ENCODE measurements around the gene CFB. TPM values are rescaled to one million over a fixed set of nuclear protein-coding genes. Genes with fewer than 3 reads are reported as not detected.

Gene CFB
- total and polyA plus RNA-seq, 2 of the 13 experiments (the other 11 are each of a cell fraction or from before 2014, with no cell fraction given): 171 to 513 TPM

DNA sequence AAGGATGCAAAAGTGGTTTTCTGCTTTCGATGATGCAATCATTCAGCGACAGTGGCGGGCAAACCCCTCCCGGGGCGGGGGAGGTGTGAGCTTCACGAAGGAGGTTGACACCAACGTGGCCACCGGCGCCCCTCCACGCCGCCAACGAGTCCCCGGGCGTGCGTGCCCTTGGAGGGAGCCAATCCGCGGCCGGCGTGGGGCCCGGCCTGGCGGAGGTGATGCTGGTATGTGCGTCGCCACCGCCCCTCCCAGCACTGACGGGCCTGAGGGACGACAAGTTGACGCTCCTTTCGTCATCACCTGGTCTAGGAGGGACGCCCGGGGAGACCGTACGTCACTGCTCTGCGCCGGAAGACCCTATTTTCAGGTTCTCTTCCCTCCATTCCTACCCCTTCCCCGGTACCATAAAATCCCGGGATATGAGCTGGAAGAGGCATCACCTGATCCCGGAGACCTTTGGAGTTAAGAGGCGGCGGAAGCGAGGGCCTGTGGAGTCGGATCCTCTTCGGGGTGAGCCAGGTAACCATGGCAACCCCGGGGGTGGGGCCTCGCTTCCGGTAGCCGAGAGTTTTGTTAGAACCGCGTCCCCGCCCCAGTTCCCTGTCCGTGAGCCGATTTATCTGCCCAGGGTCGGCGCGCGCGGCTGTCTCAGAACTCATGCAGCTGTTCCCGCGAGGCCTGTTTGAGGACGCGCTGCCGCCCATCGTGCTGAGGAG lies 26.3 kb downstream of the CFB start, which contains the start of gene DXO (continued):
- TF ChIP-seq, protein P1, sequence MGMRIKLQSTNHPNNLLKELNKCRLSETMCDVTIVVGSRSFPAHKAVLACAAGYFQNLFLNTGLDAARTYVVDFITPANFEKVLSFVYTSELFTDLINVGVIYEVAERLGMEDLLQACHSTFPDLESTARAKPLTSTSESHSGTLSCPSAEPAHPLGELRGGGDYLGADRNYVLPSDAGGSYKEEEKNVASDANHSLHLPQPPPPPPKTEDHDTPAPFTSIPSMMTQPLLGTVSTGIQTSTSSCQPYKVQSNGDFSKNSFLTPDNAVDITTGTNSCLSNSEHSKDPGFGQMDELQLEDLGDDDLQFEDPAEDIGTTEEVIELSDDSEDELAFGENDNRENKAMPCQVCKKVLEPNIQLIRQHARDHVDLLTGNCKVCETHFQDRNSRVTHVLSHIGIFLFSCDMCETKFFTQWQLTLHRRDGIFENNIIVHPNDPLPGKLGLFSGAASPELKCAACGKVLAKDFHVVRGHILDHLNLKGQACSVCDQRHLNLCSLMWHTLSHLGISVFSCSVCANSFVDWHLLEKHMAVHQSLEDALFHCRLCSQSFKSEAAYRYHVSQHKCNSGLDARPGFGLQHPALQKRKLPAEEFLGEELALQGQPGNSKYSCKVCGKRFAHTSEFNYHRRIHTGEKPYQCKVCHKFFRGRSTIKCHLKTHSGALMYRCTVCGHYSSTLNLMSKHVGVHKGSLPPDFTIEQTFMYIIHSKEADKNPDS (CRISPR knock-in tag; IDR thresholded peaks at IDR 0.05): no peak
- peak; percentile 91; the same call in 1 of the 2 replicates for TF ChIP-seq RFXANK (CRISPR knock-in tag; IDR thresholded peaks at IDR 0.05)
- TF ChIP-seq, protein P2, sequence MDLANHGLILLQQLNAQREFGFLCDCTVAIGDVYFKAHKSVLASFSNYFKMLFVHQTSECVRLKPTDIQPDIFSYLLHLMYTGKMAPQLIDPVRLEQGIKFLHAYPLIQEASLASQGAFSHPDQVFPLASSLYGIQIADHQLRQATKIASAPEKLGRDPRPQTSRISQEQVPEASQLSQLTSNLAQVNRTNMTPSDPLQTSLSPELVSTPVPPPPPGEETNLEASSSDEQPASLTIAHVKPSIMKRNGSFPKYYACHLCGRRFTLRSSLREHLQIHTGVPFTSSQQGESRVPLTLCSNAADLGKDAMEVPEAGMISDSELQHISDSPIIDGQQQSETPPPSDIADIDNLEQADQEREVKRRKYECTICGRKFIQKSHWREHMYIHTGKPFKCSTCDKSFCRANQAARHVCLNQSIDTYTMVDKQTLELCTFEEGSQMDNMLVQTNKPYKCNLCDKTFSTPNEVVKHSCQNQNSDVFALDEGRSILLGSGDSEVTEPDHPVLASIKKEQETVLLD (CRISPR knock-in tag; IDR thresholded peaks at IDR 0.05; ENCODE audit: low read depth): peak; percentile 93
- peak; percentile 95 for TF ChIP-seq HOXA9 (CRISPR knock-in tag; IDR thresholded peaks at IDR 0.05; ENCODE audit: borderline replicate concordance)
- no peak; the same call in 1 of the 2 replicates for TF ChIP-seq ZNF773 (CRISPR knock-in tag; IDR thresholded peaks at IDR 0.05; ENCODE audit: borderline replicate concordance)
- 0 out of 2 replicates have a peak, but pooled peaks have one; percentile 24 for TF ChIP-seq BHLHE40 (IDR thresholded peaks at IDR 0.05; ENCODE audit: low read length)
- TF ChIP-seq POLR2G (IDR thresholded peaks at IDR 0.05; ENCODE audit: low read depth, low read length): peak; percentile 70
- no peak; the same call in 1 of the 2 replicates for TF ChIP-seq ZBTB8A (CRISPR knock-in tag; IDR thresholded peaks at IDR 0.05; ENCODE audit: borderline replicate concordance, low read depth)
- TF ChIP-seq, protein P3, sequence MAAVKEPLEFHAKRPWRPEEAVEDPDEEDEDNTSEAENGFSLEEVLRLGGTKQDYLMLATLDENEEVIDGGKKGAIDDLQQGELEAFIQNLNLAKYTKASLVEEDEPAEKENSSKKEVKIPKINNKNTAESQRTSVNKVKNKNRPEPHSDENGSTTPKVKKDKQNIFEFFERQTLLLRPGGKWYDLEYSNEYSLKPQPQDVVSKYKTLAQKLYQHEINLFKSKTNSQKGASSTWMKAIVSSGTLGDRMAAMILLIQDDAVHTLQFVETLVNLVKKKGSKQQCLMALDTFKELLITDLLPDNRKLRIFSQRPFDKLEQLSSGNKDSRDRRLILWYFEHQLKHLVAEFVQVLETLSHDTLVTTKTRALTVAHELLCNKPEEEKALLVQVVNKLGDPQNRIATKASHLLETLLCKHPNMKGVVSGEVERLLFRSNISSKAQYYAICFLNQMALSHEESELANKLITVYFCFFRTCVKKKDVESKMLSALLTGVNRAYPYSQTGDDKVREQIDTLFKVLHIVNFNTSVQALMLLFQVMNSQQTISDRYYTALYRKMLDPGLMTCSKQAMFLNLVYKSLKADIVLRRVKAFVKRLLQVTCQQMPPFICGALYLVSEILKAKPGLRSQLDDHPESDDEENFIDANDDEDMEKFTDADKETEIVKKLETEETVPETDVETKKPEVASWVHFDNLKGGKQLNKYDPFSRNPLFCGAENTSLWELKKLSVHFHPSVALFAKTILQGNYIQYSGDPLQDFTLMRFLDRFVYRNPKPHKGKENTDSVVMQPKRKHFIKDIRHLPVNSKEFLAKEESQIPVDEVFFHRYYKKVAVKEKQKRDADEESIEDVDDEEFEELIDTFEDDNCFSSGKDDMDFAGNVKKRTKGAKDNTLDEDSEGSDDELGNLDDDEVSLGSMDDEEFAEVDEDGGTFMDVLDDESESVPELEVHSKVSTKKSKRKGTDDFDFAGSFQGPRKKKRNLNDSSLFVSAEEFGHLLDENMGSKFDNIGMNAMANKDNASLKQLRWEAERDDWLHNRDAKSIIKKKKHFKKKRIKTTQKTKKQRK (IDR thresholded peaks at IDR 0.05; ENCODE audit: low read length): no peak
- TF ChIP-seq, protein P4, sequence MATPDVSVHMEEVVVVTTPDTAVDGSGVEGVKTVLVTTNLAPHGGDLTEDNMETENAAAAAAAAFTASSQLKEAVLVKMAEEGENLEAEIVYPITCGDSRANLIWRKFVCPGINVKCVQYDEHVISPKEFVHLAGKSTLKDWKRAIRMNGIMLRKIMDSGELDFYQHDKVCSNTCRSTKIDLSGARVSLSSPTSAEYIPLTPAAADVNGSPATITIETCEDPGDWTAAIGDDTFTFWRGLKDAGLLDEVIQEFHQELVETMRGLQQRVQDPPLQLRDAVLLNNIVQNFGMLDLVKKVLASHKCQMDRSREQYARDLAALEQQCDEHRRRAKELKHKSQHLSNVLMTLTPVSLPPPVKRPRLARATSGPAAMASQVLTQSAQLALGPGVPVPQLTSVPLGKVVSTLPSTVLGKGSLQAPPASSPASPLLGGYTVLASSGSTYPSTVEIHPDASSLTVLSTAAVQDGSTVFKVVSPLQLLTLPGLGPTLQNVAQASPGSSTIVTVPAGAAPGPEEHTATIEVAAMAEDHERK (CRISPR knock-in tag; IDR thresholded peaks at IDR 0.05; ENCODE audit: low read depth): peak; percentile 90
- TF ChIP-seq ZNF891 (CRISPR knock-in tag; IDR thresholded peaks at IDR 0.05): no peak; the same call in 1 of the 2 replicates
- TF ChIP-seq HMG20A (CRISPR knock-in tag; IDR thresholded peaks at IDR 0.05; ENCODE audit: borderline replicate concordance): peak; percentile 17; the same call in 1 of the 2 replicates
- no peak for TF ChIP-seq CCAR2 (optimal IDR thresholded peaks at IDR 0.05; ENCODE audit: low read depth, low read length)
- TF ChIP-seq ARNT (IDR thresholded peaks at IDR 0.05): no peak
- TF ChIP-seq, protein P5, sequence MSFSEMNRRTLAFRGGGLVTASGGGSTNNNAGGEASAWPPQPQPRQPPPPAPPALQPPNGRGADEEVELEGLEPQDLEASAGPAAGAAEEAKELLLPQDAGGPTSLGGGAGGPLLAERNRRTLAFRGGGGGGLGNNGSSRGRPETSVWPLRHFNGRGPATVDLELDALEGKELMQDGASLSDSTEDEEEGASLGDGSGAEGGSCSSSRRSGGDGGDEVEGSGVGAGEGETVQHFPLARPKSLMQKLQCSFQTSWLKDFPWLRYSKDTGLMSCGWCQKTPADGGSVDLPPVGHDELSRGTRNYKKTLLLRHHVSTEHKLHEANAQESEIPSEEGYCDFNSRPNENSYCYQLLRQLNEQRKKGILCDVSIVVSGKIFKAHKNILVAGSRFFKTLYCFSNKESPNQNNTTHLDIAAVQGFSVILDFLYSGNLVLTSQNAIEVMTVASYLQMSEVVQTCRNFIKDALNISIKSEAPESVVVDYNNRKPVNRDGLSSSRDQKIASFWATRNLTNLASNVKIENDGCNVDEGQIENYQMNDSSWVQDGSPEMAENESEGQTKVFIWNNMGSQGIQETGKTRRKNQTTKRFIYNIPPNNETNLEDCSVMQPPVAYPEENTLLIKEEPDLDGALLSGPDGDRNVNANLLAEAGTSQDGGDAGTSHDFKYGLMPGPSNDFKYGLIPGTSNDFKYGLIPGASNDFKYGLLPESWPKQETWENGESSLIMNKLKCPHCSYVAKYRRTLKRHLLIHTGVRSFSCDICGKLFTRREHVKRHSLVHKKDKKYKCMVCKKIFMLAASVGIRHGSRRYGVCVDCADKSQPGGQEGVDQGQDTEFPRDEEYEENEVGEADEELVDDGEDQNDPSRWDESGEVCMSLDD (CRISPR knock-in tag; IDR thresholded peaks at IDR 0.05; ENCODE audit: borderline replicate concordance): peak; percentile 25; the same call in 1 of the 2 replicates
- TF ChIP-seq ETV6 (CRISPR knock-in tag; conservative IDR thresholded peaks at IDR 0.05): 0 out of 2 replicates have a peak, but pooled peaks have one; percentile 13
